B cell (primary cell): Measurements from ENCODE around the gene PXDC1.

Experiments
- EZH2 ChIP-seq: IDR thresholded peaks from 2 replicates; pipeline ENCODE4 v1.6.1; 2012; ENCODE audit warnings: borderline replicate concordance, low read depth, mild to moderate bottlenecking, moderate library complexity, low read length; ENCODE audit not compliant: insufficient read depth, poor library complexity, severe bottlenecking
- TF ChIP-seq, protein P1 (sequence below): fragments of 200-600 bp; IDR thresholded peaks from one replicate; pipeline ENCODE4 v1.8.0; 2022; ENCODE audit warnings: antibody characterized with exemption, mild to moderate bottlenecking

DNA sequence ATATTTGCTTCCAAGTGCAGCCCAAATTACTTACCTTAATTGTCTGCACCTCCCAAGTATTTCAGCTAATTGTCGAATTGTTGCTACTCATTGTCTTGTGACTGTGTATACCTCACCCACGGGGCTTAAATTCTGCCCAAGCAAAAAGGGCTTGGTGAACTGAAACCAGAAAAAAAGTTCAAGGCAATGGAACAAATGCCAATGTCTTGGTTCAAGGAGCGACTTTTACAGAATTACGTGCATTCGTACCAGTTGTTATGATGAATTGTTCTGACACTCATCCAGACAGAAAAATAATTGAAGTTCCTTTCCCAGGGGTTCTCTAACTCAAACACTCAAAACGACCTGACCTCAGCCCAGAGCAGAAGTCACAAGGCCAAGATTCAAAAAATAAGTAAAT is 13.9 kb upstream of the PXDC1 start:
- TF ChIP-seq, protein P1, sequence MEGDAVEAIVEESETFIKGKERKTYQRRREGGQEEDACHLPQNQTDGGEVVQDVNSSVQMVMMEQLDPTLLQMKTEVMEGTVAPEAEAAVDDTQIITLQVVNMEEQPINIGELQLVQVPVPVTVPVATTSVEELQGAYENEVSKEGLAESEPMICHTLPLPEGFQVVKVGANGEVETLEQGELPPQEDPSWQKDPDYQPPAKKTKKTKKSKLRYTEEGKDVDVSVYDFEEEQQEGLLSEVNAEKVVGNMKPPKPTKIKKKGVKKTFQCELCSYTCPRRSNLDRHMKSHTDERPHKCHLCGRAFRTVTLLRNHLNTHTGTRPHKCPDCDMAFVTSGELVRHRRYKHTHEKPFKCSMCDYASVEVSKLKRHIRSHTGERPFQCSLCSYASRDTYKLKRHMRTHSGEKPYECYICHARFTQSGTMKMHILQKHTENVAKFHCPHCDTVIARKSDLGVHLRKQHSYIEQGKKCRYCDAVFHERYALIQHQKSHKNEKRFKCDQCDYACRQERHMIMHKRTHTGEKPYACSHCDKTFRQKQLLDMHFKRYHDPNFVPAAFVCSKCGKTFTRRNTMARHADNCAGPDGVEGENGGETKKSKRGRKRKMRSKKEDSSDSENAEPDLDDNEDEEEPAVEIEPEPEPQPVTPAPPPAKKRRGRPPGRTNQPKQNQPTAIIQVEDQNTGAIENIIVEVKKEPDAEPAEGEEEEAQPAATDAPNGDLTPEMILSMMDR, result no peak
- TF ChIP-seq EZH2, result no peak
